ENCODE results near the gene ZNF606. TPM values are rescaled to one million over a fixed set of nuclear protein-coding genes. Genes with fewer than 3 reads are reported as not detected.

Gene ZNF606
- total and polyA plus RNA-seq, 10 of the 15 experiments (the other 5 are each of a cell fraction or from before 2014, with no cell fraction given), result 2.2 to 10.6 (median 7.6) TPM

GRCh38 chr19:57954996-57955395, 47.6 kb downstream of the ZNF606 start (continued):
- TF ChIP-seq REST (IDR thresholded peaks at IDR 0.05; ENCODE audit: low read depth, low read length) (no peak), MEF2B (IDR thresholded peaks at IDR 0.05; ENCODE audit: partially characterized antibody, poor library complexity, severe bottlenecking) (no peak), TCF12 (IDR thresholded peaks at IDR 0.05; ENCODE audit: low read depth, low read length) (no peak), PML (IDR thresholded peaks at IDR 0.05; ENCODE audit: low read length) (no peak), BCL11A (IDR thresholded peaks at IDR 0.05; ENCODE audit: low read depth, low read length) (no peak), MEF2A (IDR thresholded peaks at IDR 0.05; ENCODE audit: insufficient read depth, low read depth, low read length) (no peak), IRF5 (IDR thresholded peaks at IDR 0.05; ENCODE audit: borderline replicate concordance) (no peak), LARP7 (IDR thresholded peaks at IDR 0.05) (no peak), HDAC6 (IDR thresholded peaks at IDR 0.05; ENCODE audit: unreplicated experiment) (no peak)

- in situ Hi-C loops (cut with MboI), result no loop called here
- FAIRE-seq (no peak), DNase-seq (ENCODE audit: low read depth, low spot score) (no peak), ATAC-seq (no peak)
- H3K36me3 ChIP-seq (ENCODE audit: control insufficient read depth in 2 of 2, insufficient read depth in 2 of 2, low read length in 1 of 2), result no peaks in the 10 kb centered on the region
- H3K4me3 ChIP-seq, result no peak overlapping the region
- H3K9me3 ChIP-seq (replicated peaks; ENCODE audit: control insufficient read depth, insufficient read depth, low read length), result peaks cover 9% of the 10 kb centered on the region; the same call in 2 of the 3 replicates
- ChIA-PET CTCF (no interaction called here), RAD21 (ENCODE audit: unreplicated experiment) (no interaction called here), SMC1A (ENCODE audit: uncharacterized antibody, unreplicated experiment) (no interaction called here), POLR2A (no interaction called here)
- H3K79me2 ChIP-seq (ENCODE audit: control insufficient read depth, insufficient read depth, low read length), result peaks cover 10% of the 10 kb centered on the region
- no peak overlapping the region for H3K27ac ChIP-seq (ENCODE audit: control insufficient read depth, insufficient read depth)
- WGBS (ENCODE audit: insufficient coverage, insufficient replicate concordance, low lambda C conversion rate, missing lambda C conversion rate), result 64% methylated on average over 11 of the region's 12 CpGs
- no peak for TF ChIP-seq TCF12 (IDR thresholded peaks at IDR 0.05; ENCODE audit: low read depth, low read length)
- no peak for TF ChIP-seq IRF4 (IDR thresholded peaks at IDR 0.05; ENCODE audit: low read depth, low read length)
- TF ChIP-seq NR2F1 (conservative IDR thresholded peaks at IDR 0.05), result no peak
- TF ChIP-seq RELA (IDR thresholded peaks at IDR 0.05; ENCODE audit: borderline replicate concordance, partially characterized antibody), result no peak
- no peak for TF ChIP-seq E2F4 (IDR thresholded peaks at IDR 0.05; ENCODE audit: low read depth, low read length)
- TF ChIP-seq CHD2 (IDR thresholded peaks at IDR 0.05; ENCODE audit: borderline replicate concordance, low read depth, low read length), result no peak
- no peak overlapping the region for H2AFZ ChIP-seq (ENCODE audit: control insufficient read depth, low read depth, low read length)
- H3K4me2 ChIP-seq (ENCODE audit: control insufficient read depth, insufficient read depth), result no peak overlapping the region
- no TSS peak for BruUV-seq (replicated peaks)
- H3K4me1 ChIP-seq (ENCODE audit: control insufficient read depth, insufficient read depth, low read length), result no peaks in the 10 kb centered on the region
- intact Hi-C loops (cut with micrococcal nuclease; ENCODE audit: unreplicated experiment), result no loop called here
- H3K9ac ChIP-seq (ENCODE audit: control insufficient read depth, insufficient read depth, low read length), result no peak overlapping the region
- H3K27me3 ChIP-seq (replicated peaks in 1 of 2; ENCODE audit: control insufficient read depth in 2 of 2, insufficient read depth in 2 of 2, low read length in 1 of 2), result no peaks in the 10 kb centered on the region
- no peaks in the 10 kb centered on the region for H4K20me1 ChIP-seq (ENCODE audit: control insufficient read depth, insufficient read depth)
Measured at GRCh38 chr19:57949702-57950101, 52.9 kb downstream of the ZNF606 start.

Measured in GM12878 (cell line).